PFSK-1 (cell line): Measurements from ENCODE around the gene ATG14.

Experiments
- POLR2AphosphoS5 ChIP-seq: IDR thresholded peaks from 2 replicates; pipeline ENCODE4 v1.6.1; 2012; ENCODE audit warnings: low read depth, mild to moderate bottlenecking, control low read depth, low read length, moderate library complexity
- REST ChIP-seq, 2 experiments: IDR thresholded peaks; 2 replicates each; pipeline versions ENCODE4 v1.6.1 to v1.8.0; 2011 to 2012; ENCODE audit warnings: low read depth in 2 of 2, low read length in 2 of 2, control low read depth in 1 of 2, inconsistent platforms in 1 of 2, mild to moderate bottlenecking in 1 of 2, moderate library complexity in 1 of 2; ENCODE audit not compliant: insufficient read depth in 1 of 2
- TAF1 ChIP-seq: IDR thresholded peaks from 2 replicates; pipeline ENCODE4 v1.6.1; 2012; ENCODE audit warnings: low read length, control low read depth, borderline replicate concordance; ENCODE audit not compliant: insufficient read depth

- TF ChIP-seq POLR2AphosphoS5: no peak
- no peak for TF ChIP-seq REST (IDR thresholded peaks at IDR 0.05; ENCODE audit: insufficient read depth in 1 of 2, low read depth in 2 of 2, low read length in 2 of 2)
- TF ChIP-seq TAF1: no peak
These were observed 22.3 kb downstream of the ATG14 start for GRCh38 chr14:55389330-55389729.
